HG02943 (cell line): ENCODE results near the gene CFAP141.

Experiments used
- ATAC-seq: cut with Tn5 transposase; IDR thresholded peaks from one replicate; pipeline ENCODE4 v1.9.1; 2021; ENCODE audit warnings: mild to moderate bottlenecking, low read depth, moderate library complexity; ENCODE audit not compliant: unreplicated experiment

CFAP141 gene

DNA sequence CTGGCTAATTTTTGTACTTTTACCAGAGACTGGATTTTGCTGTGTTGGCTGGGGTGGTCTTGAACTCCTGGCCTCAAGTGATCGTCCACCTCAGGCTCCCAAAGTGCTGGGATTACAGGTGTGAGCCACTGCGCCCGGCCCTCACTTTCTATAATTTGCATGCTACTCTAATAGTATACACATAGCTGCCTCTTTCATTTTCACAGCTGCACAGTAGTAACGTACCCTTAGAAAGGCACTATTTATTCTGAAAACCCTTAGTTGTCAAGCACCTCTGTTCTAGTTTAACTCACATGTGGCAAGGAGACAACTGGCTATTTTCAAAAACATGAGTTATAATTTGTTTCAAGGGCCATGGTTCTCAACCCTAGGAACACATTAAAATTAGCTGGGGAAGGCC lies 31.5 kb downstream of the CFAP141 start:
- no peak for ATAC-seq

DNA sequence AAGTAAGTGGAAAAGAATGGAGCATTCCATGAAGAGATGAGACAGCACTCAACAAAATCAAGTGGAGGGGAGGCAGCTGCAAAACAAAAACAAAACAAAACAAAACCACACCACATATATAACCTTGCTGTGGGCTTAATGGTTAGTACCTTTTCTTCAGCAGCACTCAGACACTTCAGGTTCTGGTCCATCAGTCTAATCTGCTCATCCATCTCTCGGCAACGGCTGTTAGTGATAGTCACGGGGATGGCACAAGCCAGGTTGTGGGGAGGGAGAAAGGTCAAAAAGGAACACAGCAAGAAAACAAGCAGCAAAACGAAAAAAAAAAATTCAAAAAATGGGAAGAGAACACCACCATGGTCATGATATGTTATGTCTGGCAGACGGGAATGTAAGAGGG lies 34.3 kb downstream of the CFAP141 start:
- ATAC-seq: no peak

DNA sequence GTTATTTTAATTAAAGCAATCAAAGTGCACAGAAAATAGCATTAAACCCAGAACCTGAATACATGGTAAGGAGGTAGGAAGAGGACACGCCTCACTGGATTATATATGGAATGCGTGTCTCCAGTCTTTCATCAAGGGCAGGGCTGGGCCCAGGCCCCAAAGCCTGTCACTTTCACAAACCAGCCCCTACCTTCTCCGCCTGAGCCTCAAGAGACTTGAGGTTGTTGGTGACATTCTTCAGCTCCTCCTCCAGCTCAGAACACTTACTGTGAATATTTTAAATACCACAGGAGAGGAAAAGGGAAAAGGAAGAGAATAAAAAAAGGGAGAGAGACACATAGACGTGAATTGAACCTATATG lies 34.9 kb downstream of the CFAP141 start:
- no peak for ATAC-seq

DNA sequence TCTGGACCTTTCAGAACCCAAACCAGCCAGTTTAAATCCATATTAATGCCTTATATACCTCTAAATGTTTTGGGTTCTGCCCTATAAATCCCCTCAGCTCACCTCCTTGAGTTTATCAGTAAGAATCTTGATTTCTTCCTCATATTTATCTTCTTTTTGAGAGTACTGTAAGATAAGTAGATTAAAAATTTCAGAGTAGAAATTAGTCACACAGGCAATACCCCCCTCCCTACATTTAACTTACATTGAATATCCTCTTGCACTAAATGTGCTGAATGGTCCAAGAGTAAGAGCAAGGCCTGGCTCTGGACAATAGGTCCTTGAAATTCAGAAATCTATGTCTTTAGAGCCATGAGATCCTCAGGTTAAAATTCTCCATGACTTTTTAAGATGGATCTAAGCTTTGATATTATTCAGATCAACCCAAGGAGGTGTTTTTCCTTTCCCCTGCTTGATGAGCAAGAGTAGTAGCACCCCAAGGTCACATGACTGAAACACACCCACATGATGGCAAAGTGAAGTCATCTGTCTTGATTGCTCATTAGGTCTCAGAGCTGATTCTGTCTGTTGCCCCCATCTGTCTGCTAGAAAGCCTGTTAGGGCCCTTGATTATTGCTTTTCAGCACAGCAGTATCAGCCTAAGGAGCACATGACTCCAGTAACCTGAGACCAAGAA lies 35.4 kb downstream of the CFAP141 start:
- ATAC-seq: no peak

DNA sequence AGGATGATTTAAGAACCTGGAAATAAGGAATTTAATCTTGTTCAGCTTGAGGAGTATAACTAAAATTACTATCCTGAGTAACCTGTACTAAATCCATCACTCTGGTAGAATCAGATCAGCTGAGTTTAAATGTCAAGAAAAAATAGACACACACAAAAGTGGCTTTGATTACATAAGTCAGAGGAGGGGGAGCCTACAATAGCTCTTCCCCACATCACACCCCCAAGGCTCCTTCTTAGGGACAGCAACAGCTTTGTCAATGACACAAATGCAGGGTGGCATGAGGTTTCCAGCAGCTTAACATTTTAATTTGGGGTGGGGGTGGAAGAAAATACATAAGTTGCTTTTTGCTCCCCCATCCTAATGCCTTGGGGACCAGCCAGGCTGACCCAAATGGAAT lies 38.7 kb downstream of the CFAP141 start:
- no peak for ATAC-seq

DNA sequence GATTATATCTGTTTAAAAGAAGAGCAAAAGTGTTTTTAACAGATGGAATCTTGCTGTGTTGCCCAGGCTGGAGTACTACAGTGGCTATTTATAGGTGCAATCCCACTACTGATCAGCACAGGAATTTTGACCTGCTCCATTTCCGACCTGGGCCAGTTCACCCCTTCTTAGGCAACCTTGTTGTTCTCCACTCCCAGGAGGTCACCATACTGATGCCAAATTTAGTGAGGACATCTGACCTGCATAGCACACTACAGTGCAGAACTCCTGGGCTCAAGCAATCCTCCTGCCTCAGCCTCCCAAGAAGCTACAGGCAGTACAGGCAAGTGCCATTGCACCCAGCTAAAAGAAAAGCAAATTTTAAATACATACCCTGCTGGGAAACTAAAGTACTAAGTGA lies 39.9 kb downstream of the CFAP141 start:
- no peak for ATAC-seq

DNA sequence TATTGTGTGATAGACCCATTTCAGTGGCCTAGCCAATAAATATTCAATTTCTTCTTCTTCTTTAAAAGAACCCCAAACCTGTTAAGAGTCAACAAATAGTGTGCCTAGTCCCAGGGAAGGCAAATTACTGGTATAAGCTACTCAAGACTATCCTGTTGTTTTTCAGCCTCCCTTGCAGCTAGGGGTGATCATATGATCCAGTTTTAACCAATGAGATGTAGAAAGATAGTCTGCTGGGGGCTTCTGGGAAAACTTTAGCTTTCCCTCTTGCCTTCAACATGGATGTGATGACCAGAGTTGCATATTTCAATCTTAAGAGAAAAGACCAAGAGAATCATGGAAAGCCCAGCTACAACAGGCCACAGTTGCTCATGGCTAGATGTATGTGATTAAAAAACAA lies 46.6 kb downstream of the CFAP141 start:
- ATAC-seq: no peak

DNA sequence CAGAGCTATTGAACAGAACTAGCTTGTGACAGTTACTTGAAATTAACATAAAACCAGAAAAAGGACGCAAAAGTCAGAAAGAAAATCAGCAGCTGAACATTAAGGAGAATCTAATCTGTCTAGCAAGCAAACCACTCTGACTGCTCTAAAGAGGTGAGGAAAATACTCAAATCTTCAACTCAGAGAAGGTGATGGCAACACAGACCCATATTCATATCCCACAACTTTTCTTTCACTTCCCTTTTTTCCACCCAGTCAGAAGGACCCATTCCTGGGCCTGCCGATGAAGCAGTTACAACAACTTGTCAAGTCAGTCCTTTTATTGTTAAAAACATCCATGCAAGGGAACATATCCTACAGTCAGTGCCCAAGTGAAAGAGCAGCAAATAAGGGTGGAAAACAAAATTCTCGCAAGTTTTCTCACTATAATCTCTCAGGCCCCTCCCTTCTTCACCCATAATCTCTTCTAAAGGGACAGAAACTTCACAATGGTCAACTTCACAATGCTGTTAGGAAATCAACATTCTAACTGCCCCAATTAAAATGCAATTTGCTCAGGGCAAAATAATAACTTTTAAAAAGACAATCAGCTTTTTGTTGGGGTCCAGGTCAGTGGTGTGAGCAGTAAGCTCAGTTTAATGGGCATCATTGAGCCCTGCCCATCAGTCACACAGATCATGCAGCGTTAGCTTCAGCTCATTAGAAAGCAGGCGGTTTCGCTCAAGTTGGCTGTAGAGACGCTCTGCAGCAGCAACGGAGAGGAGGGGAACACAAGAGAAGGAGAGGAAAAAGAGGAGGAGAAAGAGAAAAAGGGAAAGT lies 47.6 kb downstream of the CFAP141 start:
- no peak for ATAC-seq

DNA sequence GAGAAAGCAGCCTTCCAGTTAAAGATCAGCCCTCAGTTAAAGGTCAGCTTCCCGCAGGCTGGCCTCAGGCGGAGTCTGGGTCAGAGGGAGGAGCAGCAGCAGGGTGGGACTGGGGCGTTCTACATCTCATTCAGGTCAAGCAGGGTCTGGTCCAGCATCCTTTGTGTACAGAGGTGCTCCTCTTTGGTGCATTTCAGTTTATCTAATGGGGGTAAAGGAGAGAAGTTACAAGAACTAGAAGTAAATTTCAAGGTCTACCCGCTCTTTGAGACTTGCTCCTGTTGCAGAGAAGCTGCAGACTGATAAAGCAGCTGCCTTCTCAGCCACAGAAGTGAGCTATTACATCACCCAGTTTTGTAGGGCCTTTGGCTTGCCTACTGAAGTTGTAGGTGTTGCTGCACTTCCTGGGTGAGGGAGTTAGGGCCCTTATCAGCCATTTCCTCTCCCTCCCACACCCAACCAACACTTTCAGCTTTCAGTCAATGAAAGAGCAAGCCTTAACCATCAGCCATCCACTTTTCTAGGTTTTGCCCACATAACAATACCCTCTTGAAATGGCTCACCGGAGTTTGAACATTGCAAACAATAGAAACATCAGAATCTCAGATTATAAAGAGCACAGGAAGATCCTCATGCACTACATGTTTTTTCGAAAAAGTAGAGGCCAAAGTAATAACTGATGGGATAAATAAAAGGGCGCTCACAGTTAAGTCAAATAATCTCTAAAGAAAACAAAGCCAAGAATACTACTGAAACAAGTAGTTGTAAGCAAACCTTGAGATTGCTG lies 48.4 kb downstream of the CFAP141 start:
- no peak for ATAC-seq

DNA sequence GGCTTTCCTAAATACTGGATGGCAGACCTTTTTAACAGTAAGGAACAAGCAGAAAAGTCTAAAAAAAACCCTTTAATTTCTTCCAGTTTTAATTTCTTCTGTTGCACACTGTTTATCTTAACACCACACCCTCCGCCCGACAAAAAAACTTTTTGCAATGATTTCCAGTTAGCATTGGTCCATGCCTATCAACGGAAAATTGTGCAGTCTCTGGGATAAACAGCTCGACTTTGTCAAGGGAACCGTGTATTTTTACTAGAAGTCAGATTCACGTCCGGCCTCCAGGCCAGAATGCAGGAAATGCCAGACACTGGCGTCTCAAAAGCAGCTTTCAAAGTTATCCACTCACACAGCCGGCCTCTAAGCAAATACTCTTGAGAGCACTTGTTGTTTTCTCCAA lies 50.9 kb downstream of the CFAP141 start:
- ATAC-seq: no peak

DNA sequence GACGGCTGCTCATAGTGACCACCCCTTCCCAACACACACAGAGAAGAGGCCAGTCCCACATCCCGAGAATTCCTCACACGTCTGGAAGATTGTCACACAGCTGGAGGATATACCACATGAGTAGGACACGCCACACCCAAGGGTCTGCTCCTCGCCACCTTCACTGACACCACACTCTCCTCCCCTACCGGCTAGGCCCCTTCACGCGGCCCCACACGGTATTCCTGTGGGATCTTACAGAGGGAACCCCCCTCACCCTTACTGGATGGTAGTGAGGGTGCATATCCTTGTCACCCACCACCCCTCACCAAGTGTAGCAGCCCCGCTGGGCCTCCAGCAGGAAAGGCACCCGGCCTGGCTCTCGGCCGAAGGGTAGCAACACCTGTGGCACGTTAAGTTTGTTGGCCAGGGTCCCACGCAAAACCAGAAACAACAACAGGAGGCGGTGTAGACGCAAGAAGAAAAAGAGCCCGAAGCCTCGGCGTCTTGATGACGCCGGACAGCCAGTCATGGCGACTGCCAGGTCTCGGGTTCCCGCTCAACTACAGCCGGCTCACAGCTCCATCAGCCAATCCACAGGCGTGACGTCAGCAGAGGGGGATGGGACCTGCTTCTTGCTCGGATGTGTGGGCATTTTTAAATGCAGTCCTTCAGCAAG lies 51.5 kb downstream of the CFAP141 start, which contains the start of gene NUP210L:
Gene NUP210L (minus strand): TSS at position 540 of the 658 bp plus-strand sequence.
- ATAC-seq: no peak

DNA sequence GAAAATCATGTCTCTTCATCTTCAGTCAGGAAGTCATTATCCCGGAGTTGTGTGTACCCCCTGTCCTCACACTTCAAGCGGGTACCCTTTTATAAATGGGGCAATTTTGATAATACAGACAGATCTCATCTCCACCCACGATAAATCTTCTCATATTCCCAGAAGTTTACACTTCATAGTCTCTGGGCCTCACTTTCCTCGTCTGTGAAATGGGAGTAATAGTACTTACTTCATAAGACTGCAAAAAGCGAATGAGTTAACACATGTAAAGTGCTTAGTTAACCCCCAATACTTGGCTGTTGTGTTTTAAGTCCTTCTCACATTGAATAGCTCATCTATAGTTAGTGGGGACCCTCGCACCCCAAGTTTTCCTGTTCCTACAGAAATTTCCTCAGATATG lies 52.1 kb downstream of the CFAP141 start:
- no peak for ATAC-seq

DNA sequence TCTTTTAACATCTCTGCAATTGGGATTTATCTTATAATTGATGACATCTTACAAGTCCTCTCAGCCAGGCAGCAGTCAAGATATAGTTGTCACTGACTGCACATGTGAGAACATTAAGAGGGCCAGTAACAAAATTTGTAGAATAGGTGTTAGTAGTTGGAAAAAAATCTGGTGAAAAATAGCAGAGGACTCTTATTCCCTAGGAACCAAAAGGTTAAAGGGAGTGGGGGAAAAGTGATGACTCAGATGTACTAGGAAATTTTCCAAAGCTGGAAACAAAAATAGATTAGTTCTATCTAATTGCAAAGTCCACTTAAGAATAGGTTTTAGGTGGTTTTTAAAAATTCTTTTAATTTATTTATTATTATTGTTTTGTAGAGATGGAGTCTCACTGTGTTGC lies 54.8 kb downstream of the CFAP141 start:
- ATAC-seq: no peak
